ENCODE data around the gene TSSK6.
A peak's percentile ranks its signal among the peaks of the same experiment; 100 is the strongest.

The TSSK6 gene

DNA sequence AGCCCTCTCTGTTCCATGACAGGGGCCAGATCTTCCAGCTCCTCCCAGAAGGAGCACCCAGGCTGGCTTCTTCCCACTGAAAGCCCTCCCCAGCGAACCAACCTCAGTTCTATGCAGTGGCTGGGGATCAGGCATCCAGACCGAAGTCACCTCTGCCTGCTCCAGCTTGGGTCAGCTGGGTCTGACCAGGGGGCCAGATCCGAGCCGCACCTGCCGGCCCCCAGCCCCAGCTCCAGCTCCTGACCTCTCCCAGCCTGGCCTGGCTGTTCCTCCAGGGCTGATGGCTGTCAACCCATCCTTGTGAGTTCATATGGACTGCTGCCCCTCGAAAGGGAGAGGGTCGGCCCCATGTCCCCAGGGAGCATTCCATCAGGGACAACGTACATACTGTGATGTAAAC lies 8.0 kb downstream of the TSSK6 start:
- DNase-seq (ENCODE audit: low read depth in 1 of 2, low spot score in 1 of 2), result no peak

DNA sequence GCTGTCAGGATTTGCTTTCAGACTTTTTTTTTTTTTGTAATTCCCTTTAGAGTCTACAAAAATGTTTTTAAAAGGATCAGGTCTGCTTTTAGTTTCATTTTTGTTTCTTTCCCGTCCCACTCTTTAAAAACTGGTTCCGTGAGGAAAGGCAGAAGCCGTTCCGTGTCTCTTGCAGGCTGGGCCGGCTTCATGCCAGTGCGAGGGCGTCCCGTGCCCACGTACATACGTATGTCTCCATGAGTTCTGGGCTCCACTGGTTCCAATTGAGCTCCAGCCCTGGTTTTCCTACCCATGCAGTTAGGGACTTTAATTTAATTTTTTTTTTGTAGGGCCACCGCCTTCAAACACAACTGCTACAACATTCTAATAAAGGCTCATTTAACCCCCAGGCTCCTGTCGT lies 8.8 kb downstream of the TSSK6 start:
- DNase-seq (ENCODE audit: low read depth in 1 of 2, low spot score in 1 of 2), result no peak

DNA sequence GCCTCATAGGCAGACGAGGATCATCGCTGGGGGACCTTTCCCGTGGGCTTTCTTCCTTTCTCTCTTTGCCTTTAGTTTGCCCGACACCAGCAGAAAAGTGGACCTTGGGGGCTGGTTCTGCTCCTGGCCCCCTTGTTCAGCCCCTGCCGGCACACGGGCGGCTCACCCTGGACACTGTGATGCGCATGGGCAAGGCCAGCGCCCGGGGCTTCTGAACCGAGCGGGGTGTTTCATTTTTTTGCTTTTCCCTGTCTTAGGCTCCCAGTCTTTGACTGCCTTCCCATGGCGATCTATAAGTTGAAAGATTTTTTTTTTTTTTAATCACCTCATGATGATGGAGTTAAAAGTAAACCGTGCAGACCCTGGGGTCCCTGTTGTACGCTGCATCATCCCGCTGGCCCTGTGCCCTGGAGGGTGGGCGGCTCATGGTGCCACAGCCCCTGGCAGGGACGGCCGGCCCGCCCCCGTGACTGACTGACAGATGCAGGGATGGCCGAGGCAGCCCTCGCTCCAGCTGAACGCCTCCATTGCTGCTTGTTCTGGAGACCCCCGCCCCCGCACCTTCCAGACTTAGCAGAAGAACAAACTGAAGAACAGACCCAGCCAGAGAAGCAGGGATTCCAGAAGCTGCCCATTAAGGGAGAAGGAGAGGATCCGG lies 9.6 kb downstream of the TSSK6 start:
- DNase-seq (ENCODE audit: low read depth in 1 of 2, low spot score in 1 of 2), result no peak

DNA sequence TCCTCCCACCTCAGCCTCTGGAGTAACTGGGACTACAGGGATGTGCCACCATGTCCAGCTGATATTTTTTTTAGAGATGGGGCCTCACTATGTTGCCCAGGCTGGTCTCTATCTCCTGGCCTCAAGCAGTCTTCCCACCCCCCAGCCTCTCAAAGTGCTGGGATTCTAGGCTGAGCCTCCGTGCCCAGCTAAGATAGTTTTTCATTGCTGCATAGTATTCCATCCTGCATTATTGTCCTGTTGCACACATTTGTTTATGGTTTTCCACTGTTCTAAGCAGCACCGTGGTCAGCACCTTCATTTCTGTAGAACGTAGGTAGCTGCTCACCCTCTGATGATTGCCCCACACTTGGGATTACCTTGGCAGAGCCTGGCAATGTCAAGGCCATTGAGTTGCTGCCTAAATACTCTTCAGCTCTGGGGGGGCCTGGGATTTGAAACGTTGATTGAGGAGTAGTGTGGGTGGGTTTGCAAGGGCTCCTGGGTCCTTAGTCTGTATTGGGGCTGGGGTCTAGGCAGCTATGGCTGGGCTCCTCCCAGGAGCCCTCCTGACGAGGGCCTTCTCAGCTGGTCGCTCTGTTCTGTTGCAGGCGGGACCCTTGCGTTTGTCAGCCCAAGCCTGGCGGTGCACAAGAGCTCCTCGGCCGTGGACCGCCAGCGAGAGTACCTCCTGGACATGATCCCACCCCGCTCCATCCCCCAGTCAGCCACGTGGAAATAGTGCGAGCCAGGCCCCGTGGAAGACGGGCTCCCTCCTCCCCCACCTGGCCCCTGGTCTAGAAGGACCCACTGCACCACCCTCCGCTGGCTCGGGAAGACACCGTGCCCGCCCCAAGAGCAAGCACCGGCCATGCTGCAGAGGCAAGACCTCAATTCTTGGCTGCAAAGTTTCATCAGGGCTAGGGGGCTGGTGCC lies 10.3 kb downstream of the TSSK6 start:
- no peak for DNase-seq (ENCODE audit: low read depth in 1 of 2, low spot score in 1 of 2)

DNA sequence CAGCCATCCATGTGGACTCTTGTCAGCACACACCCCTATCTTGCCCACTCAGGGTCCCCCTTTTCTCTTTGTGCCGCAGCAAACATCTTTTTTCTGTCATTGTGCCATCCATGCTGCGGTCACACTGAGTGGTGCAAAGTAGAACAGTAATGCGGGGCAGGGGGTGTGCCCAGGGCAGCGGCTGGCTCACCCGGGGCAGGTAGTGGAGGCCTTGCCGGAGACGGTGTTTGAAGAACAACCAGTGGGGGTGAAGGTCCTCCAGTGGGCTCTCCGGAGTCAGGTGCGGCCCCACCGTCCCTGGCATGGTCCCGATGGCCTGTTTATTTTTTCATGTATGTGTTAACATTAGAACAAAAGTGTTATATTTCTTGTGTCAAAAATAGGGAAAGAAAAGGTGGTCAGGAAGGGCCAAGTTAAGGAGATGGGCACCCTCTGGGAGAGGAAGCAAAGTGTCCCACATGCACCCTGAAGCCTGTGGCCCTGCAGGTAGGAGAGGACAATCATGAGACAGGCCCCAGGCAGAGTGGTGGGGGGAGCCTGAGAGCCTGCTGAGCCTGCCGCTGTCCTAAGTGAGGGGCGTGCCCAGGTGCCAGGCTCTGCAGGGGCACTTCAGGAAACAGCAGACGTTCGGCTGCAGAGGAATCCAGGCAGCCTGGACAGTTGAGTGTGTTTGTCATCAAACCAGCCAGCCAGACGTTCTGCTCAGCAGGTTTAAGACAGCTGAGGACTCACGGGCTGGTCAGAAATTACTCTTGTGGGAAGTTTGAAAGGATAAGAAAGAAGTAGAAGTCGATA lies 12.3 kb downstream of the TSSK6 start:
- no peak for DNase-seq (ENCODE audit: low read depth in 1 of 2, low spot score in 1 of 2)

DNA sequence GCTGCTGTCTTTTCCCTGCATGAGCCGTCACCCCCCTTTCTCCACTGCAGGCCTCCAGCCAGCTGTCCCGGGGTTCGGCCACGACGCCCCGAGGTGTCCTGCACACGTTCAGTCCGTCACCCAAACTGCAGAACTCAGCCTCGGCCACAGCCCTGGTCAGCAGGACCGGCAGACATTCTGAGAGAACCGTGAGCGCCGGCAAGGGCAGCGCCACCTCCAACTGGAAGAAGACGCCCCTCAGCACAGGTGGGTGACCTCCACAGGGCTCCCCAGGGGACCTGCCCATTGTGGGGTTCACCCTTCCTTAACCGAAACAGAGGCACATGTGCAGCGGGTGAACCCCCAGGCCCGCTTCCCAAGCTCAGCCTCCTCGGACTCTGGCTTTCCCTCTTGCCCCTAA lies 13.1 kb downstream of the TSSK6 start:
- no peak for DNase-seq (ENCODE audit: low read depth in 1 of 2, low spot score in 1 of 2)

DNA sequence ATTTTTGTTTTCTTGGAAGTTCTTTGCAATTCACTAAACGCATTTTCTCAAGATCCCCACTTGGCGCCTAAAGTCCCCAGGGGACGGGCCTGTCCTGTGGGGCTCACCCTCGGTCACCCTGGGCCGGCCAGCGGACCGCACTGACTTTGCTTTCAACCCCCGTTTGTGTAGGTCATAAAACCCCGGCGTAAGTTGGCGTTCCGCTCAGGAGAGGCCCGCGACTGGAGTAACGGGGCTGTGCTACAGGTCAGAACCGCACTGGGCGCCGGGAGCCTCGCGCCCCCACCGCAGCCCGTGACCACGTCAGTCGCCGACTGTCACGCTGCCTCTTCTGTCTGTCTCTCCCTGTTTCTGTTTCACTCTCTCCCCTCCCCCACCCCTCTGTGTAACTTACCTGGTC lies 13.6 kb downstream of the TSSK6 start:
- no peak for DNase-seq (ENCODE audit: low read depth in 1 of 2, low spot score in 1 of 2)

DNA sequence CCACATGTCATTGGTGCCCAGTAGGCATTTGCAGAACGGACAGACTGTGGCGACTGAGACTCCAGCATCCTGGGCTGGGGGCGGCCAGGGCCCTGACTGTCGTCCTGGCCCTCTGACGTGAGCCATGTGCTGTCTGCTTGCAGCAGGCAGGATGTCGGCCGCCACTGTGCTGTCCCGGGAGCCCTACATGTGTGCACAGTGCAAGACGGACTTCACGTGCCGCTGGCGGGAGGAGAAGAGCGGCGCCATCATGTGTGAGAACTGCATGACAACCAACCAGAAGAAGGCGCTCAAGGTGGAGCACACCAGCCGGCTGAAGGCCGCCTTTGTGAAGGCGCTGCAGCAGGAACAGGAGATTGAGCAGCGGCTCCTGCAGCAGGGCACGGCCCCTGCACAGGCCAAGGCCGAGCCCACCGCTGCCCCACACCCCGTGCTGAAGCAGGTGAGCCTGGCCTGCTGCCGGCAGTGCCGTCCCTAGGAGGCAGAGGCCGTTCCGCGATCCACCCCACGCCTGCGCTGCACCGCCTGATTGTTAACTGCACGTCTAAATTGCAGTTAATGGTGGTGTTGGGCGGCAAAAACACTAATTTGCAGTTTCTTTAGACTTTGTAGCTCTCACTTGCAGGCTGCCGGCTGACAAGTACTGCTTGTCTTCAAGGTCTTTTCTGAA lies 14.2 kb downstream of the TSSK6 start:
- no peak for DNase-seq (ENCODE audit: low read depth in 1 of 2, low spot score in 1 of 2)

DNA sequence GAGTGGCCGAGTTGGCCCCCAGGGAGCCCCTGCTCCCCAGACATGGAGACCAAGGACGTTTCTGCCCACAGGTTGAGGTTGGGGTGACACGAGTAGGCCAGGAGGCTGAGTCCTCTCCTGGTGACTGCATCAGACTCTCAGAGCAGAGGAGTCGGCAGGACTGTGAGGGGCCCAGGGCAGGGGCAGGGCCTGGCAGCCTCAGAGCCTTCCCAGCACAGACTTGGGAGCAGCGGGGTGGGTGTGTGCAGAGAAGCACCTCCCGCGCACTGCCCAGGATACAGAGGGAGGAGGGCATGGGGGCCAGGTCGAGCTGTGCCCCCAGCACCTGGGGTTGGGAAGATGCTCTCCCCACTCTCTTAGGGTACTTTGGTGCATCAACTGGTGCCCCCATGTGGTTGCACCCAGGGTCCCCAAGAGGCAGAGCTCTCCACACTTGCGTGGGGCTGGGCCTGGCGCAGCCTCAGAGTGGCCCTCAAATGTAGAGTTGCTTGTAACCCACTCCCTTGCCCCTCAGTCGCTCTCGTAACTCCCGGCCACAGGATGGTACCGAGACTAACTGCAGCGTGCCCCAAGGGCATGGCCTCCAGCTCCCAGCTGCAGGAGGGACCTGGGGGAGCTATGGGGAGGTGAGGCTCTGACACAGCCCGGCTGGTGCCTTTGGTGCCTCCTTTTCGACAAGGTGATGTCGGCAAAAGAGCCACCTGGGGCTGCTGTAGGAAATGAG lies 15.9 kb downstream of the TSSK6 start:
- DNase-seq (ENCODE audit: low read depth in 1 of 2, low spot score in 1 of 2), result no peak

DNA sequence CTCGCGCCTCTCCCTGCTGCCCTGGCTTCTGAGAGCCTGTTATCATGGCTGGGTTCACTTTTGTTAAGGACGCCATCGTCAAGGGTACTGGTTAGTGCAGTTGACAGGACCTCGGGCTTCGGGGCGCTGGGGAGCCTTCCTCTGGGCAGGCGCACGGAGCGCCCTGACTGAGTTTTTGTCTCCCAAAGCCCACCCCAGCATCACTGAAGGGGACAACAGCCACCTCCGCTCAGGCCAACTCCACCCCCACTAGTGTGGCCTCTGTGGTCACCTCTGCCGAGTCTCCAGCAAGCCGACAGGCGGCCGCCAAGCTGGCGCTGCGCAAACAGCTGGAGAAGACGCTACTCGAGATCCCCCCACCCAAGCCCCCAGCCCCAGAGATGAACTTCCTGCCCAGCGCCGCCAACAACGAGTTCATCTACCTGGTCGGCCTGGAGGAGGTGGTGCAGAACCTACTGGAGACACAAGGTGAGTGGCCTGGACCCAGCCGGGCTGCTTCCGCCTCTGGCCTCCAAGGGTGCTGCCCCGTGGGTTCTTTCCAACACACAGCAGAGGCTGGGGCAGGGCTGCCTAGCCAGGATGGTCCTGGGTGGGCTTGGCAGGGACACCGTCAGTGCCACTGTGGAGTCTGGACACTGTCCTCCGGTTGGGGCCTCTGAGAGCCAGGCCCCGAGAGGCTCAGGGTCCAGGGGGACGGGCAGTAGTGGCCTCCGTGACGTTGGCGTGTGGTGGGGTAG lies 16.9 kb downstream of the TSSK6 start:
- no peak for DNase-seq (ENCODE audit: low read depth in 1 of 2, low spot score in 1 of 2)

DNA sequence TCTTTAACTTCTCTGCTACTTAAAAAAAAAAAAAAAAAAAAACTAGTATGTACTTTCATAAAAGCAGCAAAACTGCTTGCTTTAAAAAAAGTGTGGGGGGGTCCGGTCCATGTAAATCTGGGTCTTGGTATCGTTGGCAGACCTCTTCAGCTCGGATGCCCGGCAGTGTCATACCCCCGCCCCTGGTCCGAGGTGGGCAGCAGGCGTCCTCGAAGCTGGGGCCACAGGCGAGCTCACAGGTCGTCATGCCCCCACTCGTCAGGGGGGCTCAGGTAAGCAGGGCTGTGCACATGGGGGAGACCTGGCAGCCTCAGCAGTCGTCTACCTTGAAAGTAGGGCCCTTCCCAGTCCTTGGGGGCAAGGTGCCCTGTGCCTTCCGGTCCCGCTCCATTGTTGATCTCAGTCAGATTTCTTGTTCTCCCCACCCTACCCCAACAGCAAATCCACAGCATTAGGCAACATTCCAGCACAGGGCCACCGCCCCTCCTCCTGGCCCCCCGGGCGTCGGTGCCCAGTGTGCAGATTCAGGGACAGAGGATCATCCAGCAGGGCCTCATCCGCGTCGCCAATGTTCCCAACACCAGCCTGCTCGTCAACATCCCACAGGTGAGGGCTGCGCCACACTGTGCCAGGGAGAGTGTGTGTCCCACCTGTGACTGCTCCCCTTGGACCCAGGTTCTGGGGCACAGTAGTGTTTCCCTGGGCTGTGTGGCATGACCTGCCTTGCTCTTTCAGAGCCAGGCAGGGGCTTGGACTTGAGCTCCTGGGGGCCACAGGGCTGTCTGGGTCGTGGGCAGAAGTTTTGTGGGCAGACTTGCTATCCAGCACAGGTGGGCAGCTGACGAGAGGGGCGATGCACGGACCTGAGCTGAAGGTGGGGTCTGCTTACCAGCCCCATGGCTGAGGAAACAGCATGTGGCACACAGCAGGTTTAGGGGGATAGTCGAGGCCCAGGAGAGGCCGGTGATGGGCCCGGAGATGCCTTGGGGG lies 19.4 kb downstream of the TSSK6 start:
- DNase-seq (ENCODE audit: low read depth in 1 of 2, low spot score in 1 of 2), result no peak

DNA sequence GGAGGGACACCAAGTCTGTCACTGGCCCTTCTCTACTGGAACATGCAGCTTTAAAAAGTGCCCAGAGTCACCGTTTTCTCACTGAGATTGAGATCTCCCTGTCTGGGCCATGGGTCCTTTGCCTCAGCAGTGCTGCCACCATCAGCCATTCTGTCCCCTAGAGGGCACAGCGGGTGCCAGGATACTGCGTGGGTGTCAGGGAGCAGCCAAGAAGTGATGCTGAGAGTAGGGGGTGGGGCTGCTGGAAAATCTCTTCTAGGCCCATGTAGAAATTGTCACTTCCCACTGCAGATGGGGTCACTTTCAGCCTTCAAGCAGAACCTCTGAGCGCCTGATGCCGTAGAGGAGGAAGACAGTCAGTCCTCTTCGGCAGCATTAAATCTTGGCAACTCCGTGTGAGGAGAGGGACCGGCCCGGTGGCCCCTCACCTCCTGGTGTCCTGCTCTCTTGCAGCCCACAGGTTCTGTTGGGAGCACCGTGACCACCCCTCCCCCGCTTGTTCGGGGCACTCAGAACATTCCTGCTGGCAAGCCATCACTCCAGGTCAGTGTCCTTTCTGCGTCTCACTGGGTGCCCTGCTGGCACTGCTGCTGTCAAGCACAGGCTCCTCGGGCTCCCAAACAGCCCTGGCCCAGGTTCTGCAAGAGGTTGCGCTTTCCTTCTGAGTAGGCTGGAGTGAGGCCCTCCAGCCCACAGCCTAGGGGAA lies 21.4 kb downstream of the TSSK6 start:
- DNase-seq (ENCODE audit: low read depth in 1 of 2, low spot score in 1 of 2), result no peak

DNA sequence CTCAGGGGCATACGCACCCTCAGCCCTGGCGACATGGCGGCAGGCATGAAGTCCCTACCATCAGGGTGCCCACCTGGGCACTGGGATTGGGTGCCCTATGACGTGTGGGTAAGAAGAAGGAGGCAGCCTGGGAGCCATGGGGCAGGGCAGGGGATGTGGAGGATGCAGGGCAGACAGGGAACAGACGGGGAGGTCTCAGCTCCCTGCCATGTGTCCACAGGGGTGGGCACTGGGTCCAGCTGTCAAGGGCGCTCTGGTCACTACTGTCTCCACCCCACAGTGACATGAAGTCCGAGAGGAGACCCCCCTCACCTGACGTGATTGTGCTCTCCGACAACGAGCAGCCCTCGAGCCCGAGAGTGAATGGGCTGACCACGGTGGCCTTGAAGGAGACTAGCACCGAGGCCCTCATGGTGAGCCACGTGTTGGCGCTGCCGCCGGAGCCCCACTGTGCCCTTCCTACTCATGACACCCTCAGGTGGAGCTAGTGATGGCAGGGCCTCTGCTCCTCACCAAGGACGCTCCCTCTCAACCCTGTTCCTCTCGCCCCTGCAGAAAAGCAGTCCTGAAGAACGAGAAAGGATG lies 23.2 kb downstream of the TSSK6 start:
- DNase-seq (ENCODE audit: low read depth in 1 of 2, low spot score in 1 of 2), result no peak

DNA sequence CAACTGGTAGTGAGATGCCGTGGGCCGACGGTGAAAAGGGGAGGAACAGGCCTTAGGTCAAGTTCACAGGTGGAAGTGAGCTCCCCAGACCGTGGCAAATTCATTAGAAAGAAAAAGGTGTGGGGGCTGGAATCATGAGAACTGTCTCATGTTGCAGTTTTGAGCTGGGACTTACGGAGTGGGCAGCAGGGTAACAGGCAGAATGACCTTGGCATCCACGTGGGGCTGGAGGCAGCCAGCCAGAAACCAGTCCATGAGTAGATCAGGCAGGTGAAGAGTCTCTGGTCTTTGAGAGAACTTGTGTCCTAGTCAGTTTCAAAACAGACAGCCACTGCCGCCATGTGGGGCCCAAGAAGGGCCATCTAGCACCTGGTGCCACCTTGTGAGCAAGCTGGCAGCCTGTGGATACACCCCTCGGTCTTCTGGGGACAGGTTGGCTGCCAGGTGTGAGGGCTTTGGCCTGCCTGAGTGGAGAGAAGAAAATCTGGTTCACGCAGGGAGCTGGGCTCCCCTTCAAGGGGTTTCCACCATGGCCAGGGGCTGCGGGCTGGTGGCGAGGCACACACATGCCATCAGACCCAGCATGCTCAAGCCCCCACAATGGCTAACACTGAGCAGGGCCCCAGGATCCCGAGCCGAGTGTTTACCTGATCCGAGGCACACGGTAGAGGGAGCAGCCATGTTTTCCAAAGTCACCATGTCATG lies 23.9 kb downstream of the TSSK6 start:
- DNase-seq (ENCODE audit: low read depth in 1 of 2, low spot score in 1 of 2), result no peak

DNA sequence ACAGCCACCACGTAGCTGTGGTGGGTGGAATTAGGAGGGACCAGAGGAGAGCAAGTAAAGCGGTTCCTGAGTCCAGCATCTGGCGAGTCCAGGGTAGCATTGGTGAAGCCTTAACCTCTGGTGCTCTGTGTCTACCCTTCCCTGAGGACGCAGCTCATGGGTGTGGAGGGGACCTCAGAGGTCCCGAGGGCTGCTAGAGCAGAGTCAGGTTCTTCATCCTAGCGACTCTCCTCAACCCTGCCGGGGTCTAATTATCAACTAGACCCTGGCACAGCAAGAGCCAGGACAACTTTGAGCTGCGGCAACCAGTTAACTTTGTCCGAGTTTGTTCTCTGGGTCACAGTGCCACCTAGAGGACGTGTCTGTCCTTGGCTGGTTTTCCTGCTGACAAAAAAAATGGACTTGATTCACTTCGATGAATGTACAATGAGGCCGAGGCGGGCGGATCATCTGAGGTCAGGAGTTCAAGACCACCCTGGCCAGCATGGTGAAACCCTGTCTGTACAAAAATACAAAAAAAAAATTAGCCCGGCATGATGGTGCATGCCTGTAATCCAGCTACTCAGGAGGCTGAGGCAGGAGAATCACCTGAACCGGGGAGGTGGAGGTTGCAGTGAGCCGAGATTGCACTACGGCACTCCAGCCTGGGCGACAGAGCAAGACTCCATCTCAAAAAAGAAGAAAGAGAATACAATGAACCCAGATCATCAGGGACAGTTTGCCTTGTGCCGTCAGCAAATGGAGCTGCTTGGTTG lies 25.0 kb downstream of the TSSK6 start:
- DNase-seq (ENCODE audit: low read depth in 1 of 2, low spot score in 1 of 2), result peak; percentile 58 to 79

DNA sequence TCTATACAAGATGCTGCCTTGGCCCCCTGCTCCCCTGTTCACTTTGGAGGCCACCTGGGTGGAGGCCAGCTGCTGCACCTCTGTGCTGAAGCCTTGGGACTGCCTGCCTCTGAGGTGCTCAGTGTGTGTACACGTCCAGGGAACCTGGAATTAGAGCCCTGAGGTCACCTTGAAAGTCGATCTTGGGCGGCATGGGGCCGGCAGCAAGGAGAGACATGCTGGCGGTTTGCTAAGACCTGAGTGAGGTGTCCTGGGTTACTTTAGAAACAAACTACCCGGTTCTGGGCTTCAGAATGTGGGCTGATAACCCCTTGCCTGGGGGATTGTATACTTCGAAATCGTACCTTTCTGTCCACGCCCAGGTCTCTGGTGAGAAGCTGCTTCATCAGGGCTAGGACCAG lies 25.5 kb downstream of the TSSK6 start:
- DNase-seq (ENCODE audit: low read depth in 1 of 2, low spot score in 1 of 2), result no peak

All from activated CD4-positive, alpha-beta T cell treated with anti-CD3 and anti-CD28 coated beads, Interleukin-2, amount 50 U/mL, for 24 hours (primary cell).